DOHH2 (cell line): ENCODE measurements around the gene KCNMA1.

Experiments
- EZH2phosphoT487 ChIP-seq: fragments of 200-600 bp; sonication (generic); IDR thresholded peaks from 2 replicates; pipeline ENCODE4 v1.6.1; 2017; ENCODE audit warnings: borderline replicate concordance, mild to moderate bottlenecking, antibody characterized with exemption, low read length, moderate library complexity, mixed read lengths
- TF ChIP-seq, protein P1 (sequence below): fragments of 200-600 bp; sonication (generic); IDR thresholded peaks from one replicate; pipeline ENCODE4 v1.5.1; 2014; ENCODE audit warnings: antibody characterized with exemption, mild to moderate bottlenecking, low read depth, low read length; ENCODE audit not compliant: poor library complexity, severe bottlenecking

DNA sequence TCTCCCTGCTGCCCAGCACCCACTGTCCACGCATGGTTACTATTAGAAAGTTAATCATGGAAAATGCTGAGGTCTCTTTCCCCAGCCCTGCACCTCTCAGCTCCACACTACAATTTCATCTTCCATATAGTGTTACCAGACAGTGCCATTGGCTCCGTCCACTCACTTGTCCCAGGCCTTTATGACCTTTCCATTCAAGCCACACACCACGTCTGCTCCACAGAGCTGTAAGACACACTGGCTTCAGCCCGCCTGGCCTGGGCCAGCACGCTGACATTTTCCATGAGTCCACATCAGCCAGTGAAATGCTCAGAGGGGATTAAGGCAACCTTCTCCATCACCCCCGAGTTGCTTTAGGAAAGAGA, 118.7 kb downstream of the KCNMA1 start:
- TF ChIP-seq, protein P1, sequence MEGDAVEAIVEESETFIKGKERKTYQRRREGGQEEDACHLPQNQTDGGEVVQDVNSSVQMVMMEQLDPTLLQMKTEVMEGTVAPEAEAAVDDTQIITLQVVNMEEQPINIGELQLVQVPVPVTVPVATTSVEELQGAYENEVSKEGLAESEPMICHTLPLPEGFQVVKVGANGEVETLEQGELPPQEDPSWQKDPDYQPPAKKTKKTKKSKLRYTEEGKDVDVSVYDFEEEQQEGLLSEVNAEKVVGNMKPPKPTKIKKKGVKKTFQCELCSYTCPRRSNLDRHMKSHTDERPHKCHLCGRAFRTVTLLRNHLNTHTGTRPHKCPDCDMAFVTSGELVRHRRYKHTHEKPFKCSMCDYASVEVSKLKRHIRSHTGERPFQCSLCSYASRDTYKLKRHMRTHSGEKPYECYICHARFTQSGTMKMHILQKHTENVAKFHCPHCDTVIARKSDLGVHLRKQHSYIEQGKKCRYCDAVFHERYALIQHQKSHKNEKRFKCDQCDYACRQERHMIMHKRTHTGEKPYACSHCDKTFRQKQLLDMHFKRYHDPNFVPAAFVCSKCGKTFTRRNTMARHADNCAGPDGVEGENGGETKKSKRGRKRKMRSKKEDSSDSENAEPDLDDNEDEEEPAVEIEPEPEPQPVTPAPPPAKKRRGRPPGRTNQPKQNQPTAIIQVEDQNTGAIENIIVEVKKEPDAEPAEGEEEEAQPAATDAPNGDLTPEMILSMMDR = no peak
- no peak for TF ChIP-seq EZH2phosphoT487
